Epidermal melanocyte (primary cell): ENCODE results near the gene KCNK16.

Experiments
- DNase-seq: peaks from one replicate; pipeline ENCODE4 v3.0.0; 2011; ENCODE audit warnings: low spot score; ENCODE audit not compliant: insufficient read length

The KCNK16 gene

DNA sequence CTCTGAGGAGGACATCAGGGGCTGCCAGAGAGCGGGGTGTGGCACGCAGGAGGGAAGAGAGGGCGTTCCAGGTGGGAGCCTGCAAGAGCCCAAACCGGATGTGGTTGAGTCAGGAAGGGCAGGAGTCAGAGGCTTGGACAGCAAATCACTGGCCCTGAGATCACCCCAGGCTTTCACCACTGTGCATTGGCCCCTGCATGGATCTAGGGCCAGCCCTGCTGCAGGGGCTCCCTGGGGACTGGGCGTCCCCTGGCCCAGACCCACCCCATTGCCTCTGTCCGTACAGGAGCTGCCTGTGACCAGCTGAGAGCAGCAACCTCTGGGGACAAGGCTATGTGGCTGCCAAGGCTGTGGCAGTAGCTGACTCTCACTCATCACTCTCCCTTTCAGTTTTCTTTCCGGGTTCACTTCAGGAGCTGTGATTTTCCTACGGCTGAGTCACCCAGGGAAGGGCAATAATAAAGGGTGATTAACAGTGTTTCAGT is 42.2 kb downstream of the KCNK16 start:
- DNase-seq, result peak; percentile 7

DNA sequence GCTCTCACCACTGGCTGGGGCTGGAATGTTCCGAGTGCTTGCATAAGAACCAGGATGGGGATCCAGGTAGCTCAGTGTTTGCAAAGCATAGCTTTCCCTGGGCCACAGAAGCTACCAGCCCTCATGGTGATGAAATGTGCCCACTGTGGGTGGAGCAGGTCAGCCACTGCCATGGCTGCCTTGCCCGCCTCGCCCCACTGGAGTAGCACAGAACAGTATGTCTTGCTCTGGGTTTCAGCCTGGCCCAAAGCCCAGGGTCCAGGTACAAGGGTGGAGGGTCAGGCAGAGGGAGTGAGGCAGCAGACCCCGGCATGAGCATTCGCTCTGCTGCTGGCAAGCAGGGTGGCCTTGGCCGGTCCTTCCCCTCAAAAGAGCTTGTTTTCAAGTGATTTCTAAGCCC is 43.0 kb downstream of the KCNK16 start:
- no peak for DNase-seq

DNA sequence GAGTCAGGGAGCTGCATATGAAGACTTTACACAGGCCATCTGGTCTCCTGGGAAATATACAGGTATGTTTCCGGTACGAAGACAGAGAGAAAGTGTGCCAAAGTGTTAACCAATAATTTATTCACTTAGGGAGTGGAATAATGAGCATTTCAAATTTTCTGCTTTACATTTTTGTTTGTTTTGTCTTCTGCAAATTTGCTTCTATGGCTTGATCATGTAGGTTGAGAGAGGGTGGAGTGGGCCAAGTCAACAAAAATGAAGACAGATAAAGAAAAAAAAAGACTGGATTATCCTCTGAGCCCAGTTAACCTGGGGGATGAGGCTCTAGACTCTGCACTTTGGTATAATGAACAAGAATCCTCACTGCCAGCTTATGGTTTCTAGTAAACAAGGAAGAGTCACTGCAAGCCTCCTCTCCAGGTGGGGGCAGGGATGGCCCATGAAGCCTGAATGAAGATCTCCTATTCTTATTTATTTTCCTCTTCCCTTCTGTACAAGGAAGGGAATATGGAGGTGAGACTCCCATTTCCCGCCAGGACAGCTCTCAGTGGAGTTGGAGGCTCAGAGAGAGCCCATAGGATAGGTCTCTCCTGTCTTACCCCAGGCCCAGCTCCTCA is 46.0 kb downstream of the KCNK16 start:
- DNase-seq, result no peak

DNA sequence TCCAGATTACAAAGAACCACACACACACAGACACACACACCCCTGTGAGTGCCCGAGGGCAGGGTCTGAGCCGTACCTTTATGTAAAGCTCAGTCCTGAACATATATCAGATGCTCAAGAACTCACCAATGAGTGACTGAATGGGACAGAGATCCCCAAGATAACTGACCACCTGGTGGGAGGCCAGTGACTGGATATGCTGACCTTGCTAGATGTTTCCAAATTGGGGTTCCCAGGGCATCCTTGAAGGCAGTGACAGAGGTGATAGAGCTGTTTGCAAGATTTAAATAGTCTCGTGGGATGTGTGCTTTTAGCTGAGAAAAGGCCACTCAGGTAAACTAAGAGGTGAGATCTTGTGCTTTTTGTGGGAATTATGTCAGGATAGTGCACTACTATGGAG is 47.6 kb downstream of the KCNK16 start:
- no peak for DNase-seq

DNA sequence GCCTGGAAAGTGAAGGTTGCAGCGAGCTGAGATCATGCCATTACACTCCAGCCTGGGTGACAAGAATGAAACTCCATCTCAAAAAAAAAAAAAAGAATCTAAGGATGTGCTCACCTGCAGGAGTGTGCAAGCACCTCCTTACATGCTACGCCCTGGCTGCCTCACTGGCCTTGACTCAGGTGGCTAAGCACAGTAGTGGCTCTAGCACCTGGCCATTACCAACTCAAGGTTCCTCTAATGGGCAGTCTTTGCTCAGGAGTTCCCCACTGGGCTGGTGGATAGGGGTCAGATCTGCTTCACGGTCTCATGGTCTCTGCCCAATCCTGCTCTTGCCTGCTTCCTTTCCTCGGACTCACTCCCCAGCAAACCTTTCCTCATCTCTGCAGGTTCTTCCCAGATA is 48.0 kb downstream of the KCNK16 start:
- DNase-seq, result no peak

DNA sequence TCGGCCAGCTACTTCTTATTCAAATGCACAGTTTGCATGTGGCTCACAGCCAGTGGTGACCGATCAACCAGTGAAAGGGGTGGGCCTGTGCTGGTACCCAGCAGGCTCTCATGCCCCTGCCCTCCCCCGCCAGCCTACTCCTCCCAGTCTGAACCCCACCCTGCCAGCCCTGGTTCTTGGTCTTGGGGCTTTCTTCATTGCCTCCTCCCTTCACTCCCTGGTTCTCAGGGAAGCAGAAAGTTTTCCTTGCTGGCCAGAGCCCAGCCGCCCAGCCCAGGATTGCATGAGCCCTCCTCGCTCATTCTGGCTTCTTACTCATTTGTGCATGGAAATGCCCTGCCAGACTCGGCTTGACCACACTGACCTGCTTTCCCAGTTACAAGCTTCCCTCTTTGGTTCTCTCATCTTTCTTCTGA is 49.1 kb downstream of the KCNK16 start:
- no peak for DNase-seq

DNA sequence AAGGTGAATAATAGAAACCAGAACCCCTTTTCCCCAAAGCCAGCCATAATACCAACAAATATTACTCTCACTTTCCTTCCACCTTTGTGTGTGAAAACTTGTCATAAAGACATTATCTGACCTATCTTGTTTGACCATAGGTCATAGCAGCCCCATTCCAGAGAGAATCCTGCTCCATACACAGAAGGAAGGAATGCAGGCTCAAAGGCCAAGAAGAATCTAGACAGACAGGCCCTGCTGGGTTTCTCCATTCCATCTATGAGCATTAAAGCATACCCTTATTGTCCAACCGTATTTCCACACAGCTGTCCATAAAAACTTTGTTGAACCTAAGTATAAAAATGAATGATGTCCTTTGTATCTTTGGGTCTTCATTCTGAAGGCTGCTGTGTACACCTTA is 52.5 kb downstream of the KCNK16 start:
- no peak for DNase-seq

DNA sequence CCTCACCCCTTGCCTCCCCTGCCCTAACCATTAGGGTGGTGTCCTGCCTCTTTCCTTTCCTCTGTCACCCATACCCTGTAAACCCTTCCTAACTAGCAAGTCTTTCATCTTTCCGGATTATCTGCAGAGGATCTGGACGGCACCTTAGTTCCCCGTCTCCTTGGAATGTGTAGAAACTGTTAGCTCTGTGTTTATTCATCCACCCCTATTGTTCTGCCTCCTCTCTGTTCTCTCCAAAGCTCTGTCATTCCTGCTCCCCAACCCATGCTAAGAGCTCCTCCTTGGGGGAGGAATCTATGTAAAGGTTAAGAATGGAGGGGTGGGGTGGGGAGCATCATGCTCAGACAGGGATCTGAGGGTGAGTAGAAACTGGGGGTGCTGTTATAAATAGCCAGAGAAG is 53.8 kb downstream of the KCNK16 start:
- no peak for DNase-seq

DNA sequence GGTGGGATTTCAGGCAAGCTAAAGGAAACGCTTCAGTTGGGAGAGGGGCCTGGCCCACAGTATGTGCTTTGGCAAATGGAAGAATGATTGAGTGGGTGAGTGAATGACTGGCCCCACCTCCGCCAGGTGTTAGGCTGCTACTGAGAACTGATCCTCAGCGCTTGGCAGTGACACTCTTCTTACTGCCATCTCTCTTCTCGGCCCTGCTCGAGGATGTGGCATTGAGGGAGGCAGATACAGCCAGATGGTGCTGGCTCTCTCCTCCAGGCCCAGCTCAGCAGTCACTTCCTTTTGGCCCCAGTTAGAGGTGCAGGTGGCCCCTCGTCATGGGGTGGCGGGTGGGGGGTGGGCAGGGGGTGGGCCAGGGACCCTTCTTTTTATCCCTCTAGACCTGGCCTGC is 54.3 kb downstream of the KCNK16 start:
- no peak for DNase-seq

DNA sequence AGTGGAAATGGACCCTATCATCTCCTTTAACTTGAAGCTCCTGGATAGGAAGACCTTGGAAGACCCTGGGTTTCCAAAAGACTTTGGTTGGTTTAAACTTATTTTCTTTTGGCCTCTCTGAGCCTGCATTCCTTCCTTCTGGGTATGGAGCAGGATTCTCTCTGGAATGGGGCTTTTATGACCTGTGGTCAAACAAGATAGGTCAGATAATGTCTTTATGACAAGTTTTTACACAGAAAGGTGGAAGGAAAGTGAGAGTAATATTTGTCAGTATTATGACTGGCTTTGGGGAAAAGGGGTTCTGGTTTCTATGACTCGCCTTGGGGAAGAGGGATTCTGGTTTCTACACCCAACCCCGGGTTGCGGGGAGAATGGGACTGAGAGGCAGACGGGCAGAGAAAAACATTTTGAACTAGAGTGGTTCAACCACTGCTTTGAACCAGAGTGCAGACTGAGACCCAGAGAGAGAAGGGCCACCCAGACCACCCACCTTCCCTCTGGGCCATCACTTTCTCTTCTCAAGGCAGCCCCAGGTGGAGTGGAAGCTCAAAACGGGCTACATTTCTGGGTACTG is 55.6 kb downstream of the KCNK16 start:
- DNase-seq, result no peak

DNA sequence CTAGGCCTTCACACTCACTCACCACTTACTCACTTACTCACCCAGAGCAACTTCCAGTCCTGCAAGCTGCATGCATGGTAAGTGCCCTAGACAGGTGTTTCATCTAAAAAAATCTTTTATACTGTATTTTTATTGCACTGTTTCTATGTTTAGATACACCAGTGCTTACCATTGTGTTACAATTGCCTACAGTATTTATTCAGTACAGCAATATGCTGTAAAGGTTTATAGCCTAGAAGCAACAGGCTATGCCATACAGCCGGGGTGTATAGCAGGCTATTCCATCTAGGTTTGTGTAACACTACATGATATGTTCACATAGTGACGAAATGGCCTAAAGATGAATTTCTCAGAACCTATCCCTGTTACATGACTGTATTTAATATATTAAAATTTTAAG is 56.1 kb downstream of the KCNK16 start:
- DNase-seq, result no peak
